PFSK-1 (cell line): ENCODE results near the gene THSD4.

Experiments
- POLR2AphosphoS5 ChIP-seq: IDR thresholded peaks from 2 replicates; pipeline ENCODE4 v1.6.1; 2012; ENCODE audit warnings: low read depth, mild to moderate bottlenecking, control low read depth, low read length, moderate library complexity
- SIN3A ChIP-seq: IDR thresholded peaks from 2 replicates; pipeline ENCODE4 v1.6.1; 2012; ENCODE audit warnings: mild to moderate bottlenecking, low read length, moderate library complexity, borderline replicate concordance; ENCODE audit not compliant: insufficient read depth
- TAF1 ChIP-seq: IDR thresholded peaks from 2 replicates; pipeline ENCODE4 v1.6.1; 2012; ENCODE audit warnings: low read length, control low read depth, borderline replicate concordance; ENCODE audit not compliant: insufficient read depth

GRCh38 chr15:71437919-71438318, 322.6 kb downstream of the THSD4 start:
- TF ChIP-seq SIN3A (no peak), POLR2AphosphoS5 (no peak), TAF1 (no peak)
